ENCODE results near the gene AMOTL2.
A peak's percentile ranks its signal among the peaks of the same experiment; 100 is the strongest.

The AMOTL2 gene

GRCh38 chr3:134353831-134354611 lies 20.2 kb downstream of the AMOTL2 start:
- Histone ChIP-seq H3K4me3 (ENCODE audit: low read depth in 1 of 2, low read length in 2 of 2) (no peak overlapping the region), H3K27ac (ENCODE audit: low read depth, low read length) (peak overlapping the region; percentile 33), H3K4me1 (ENCODE audit: control insufficient read depth in 1 of 2, insufficient read depth in 2 of 2, low read length in 2 of 2) (peaks cover 62 to 70% of the 10 kb centered on the region in 2 donors), H3K9ac (ENCODE audit: low read depth in 1 of 2, low read length in 2 of 2) (no peak overlapping the region), H3K9me3 (ENCODE audit: control insufficient read depth in 1 of 2, low read length in 2 of 2) (no peaks in the 10 kb centered on the region), H3K27me3 (ENCODE audit: control insufficient read depth in 1 of 2, insufficient read depth in 2 of 2, low read length in 2 of 2) (no peaks in the 10 kb centered on the region), H3K36me3 (ENCODE audit: control insufficient read depth in 1 of 2, insufficient read depth in 2 of 2, low read length in 2 of 2) (peaks cover 0 to 33% of the 10 kb centered on the region in 2 donors)

DNA sequence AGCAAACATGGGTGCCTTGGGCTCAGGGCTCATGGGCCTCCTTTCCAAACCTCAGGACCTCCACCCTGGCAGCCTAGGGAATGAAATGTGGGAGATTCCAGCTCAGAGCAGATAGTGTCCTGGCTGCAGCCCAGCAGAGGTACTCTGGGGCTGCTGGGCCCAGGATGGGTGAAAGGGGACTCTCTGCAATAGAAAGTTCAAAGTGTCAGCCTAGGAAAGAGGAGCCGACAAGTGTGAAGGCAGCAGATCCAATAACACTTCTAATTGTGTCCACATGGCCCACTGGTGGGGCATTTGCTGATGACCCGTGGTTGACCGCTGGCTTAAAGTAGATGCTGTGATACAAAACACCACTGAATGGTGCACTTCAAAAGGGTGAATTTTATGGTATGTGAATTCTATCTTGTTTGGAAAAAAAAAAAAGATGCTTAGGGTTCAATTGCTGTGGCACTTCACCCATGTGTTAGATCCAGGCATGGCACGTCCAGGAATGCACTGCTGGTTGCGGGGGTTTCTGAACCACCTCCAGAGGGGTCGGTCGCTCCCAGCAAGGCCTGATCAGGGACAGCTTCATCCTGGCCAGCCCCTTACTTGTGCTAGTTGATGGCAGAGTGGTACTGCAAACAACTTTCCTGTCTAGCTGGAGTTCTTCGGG lies 20.9 kb downstream of the AMOTL2 start:
- H3K4me3 ChIP-seq (ENCODE audit: low read depth in 1 of 2, low read length in 2 of 2), result no peak overlapping the region
- no peaks in the 10 kb centered on the region for H3K27me3 ChIP-seq (ENCODE audit: control insufficient read depth in 1 of 2, insufficient read depth in 2 of 2, low read length in 2 of 2)
- H3K36me3 ChIP-seq (ENCODE audit: control insufficient read depth in 1 of 2, insufficient read depth in 2 of 2, low read length in 2 of 2), result peaks cover 0 to 26% of the 10 kb centered on the region in 2 donors
- H3K4me1 ChIP-seq (ENCODE audit: control insufficient read depth in 1 of 2, insufficient read depth in 2 of 2, low read length in 2 of 2), result peaks cover 66 to 70% of the 10 kb centered on the region in 2 donors
- H3K9ac ChIP-seq (ENCODE audit: low read depth in 1 of 2, low read length in 2 of 2), result no peak overlapping the region
- peak overlapping the region; percentile 32 for H3K27ac ChIP-seq (ENCODE audit: low read depth, low read length)
- H3K9me3 ChIP-seq (ENCODE audit: control insufficient read depth in 1 of 2, low read length in 2 of 2), result no peaks in the 10 kb centered on the region

- Histone ChIP-seq H3K4me1 (ENCODE audit: control insufficient read depth in 1 of 2, insufficient read depth in 2 of 2, low read length in 2 of 2) (peaks cover 67 to 68% of the 10 kb centered on the region in 2 donors), H3K9ac (ENCODE audit: low read depth in 1 of 2, low read length in 2 of 2) (no peak overlapping the region), H3K36me3 (ENCODE audit: control insufficient read depth in 1 of 2, insufficient read depth in 2 of 2, low read length in 2 of 2) (peaks cover 0 to 14% of the 10 kb centered on the region in 2 donors)
These were observed 22.1 kb downstream of the AMOTL2 start for GRCh38 chr3:134352031-134352671.

DNA sequence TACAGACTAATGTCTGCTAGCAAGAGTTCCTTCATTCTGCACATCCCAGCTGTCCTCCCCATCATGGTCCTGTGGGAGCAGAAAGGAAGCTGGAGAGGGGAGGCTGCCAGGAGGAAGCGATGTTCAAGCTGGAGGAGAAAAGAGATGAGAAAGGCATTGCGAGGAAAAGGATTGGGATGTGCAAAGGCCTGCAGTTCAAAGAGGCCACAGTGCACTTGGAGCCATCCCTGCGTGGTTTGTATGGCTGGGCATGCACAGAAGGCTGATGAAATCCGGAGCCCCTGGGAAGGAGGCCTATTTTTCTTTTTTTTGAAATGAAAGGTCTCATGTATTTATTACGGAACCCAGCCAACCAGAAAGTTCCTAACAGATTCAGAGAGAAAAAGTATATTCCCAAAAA lies 22.8 kb downstream of the AMOTL2 start:
- Histone ChIP-seq H3K36me3 (ENCODE audit: control insufficient read depth in 1 of 2, insufficient read depth in 2 of 2, low read length in 2 of 2) (peaks cover 0 to 9% of the 10 kb centered on the region in 2 donors), H3K27me3 (ENCODE audit: control insufficient read depth in 1 of 2, insufficient read depth in 2 of 2, low read length in 2 of 2) (no peaks in the 10 kb centered on the region), H3K4me1 (ENCODE audit: control insufficient read depth in 1 of 2, insufficient read depth in 2 of 2, low read length in 2 of 2) (peaks cover 65% of the 10 kb centered on the region in 2 donors), H3K9ac (ENCODE audit: low read depth in 1 of 2, low read length in 2 of 2) (no peak overlapping the region), H3K4me3 (ENCODE audit: low read depth in 1 of 2, low read length in 2 of 2) (no peak overlapping the region), H3K27ac (ENCODE audit: low read depth, low read length) (no peak overlapping the region), H3K9me3 (ENCODE audit: control insufficient read depth in 1 of 2, low read length in 2 of 2) (peaks cover 2 to 6% of the 10 kb centered on the region in 2 donors)

More at GRCh38 chr3:134352031-134352671, 22.1 kb downstream of the AMOTL2 start:
- no peak overlapping the region for H3K4me3 ChIP-seq (ENCODE audit: low read depth in 1 of 2, low read length in 2 of 2)
- H3K9me3 ChIP-seq (ENCODE audit: control insufficient read depth in 1 of 2, low read length in 2 of 2), result no peaks in the 10 kb centered on the region
- H3K27ac ChIP-seq (ENCODE audit: low read depth, low read length), result no peak overlapping the region
- no peaks in the 10 kb centered on the region for H3K27me3 ChIP-seq (ENCODE audit: control insufficient read depth in 1 of 2, insufficient read depth in 2 of 2, low read length in 2 of 2)

DNA sequence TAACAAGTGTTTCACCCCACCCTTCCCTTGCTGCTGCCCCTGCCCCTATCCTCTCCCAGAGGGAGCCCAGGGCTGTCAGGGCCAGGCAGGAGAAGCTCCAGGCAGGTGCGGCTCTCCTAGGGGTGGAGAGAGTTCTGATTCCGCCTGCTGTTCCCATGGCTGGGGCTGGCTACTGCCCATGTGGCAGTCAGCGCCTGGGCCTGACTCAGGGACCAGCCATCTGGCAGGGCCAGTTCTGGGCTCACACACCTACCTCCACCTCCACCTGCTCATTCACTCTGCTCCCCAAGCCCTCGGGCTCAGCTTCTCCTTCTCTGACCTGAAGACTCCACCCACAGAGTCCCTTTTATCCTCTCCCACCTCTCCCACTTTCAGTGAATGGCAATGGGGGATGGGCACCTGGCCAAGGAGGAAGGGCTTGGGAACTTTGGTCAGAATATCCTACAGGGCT lies 23.4 kb downstream of the AMOTL2 start:
- Histone ChIP-seq H3K9me3 (ENCODE audit: control insufficient read depth in 1 of 2, low read length in 2 of 2) (peaks cover 6 to 11% of the 10 kb centered on the region in 2 donors), H3K27me3 (ENCODE audit: control insufficient read depth in 1 of 2, insufficient read depth in 2 of 2, low read length in 2 of 2) (no peaks in the 10 kb centered on the region), H3K4me1 (ENCODE audit: control insufficient read depth in 1 of 2, insufficient read depth in 2 of 2, low read length in 2 of 2) (peaks cover 65% of the 10 kb centered on the region in 2 donors), H3K9ac (ENCODE audit: low read depth in 1 of 2, low read length in 2 of 2) (peak overlapping the region in 1 of 2 donors; percentile 13), H3K36me3 (ENCODE audit: control insufficient read depth in 1 of 2, insufficient read depth in 2 of 2, low read length in 2 of 2) (peaks cover 0 to 7% of the 10 kb centered on the region in 2 donors), H3K27ac (ENCODE audit: low read depth, low read length) (peak overlapping the region; percentile 16), H3K4me3 (ENCODE audit: low read depth in 1 of 2, low read length in 2 of 2) (no peak overlapping the region)

- H3K9me3 ChIP-seq (ENCODE audit: control insufficient read depth in 1 of 2, low read length in 2 of 2), result peaks cover 6 to 11% of the 10 kb centered on the region in 2 donors
- peaks cover 65% of the 10 kb centered on the region in 2 donors for H3K4me1 ChIP-seq (ENCODE audit: control insufficient read depth in 1 of 2, insufficient read depth in 2 of 2, low read length in 2 of 2)
- peak overlapping the region in 1 of 2 donors; percentile 13 for H3K9ac ChIP-seq (ENCODE audit: low read depth in 1 of 2, low read length in 2 of 2)
- H3K4me3 ChIP-seq (ENCODE audit: low read depth in 1 of 2, low read length in 2 of 2), result no peak overlapping the region
- peaks cover 0 to 3% of the 10 kb centered on the region in 2 donors for H3K36me3 ChIP-seq (ENCODE audit: control insufficient read depth in 1 of 2, insufficient read depth in 2 of 2, low read length in 2 of 2)
- no peak overlapping the region for H3K27ac ChIP-seq (ENCODE audit: low read depth, low read length)
- no peaks in the 10 kb centered on the region for H3K27me3 ChIP-seq (ENCODE audit: control insufficient read depth in 1 of 2, insufficient read depth in 2 of 2, low read length in 2 of 2)
These were observed 24.0 kb downstream of the AMOTL2 start for GRCh38 chr3:134350266-134350665.

DNA sequence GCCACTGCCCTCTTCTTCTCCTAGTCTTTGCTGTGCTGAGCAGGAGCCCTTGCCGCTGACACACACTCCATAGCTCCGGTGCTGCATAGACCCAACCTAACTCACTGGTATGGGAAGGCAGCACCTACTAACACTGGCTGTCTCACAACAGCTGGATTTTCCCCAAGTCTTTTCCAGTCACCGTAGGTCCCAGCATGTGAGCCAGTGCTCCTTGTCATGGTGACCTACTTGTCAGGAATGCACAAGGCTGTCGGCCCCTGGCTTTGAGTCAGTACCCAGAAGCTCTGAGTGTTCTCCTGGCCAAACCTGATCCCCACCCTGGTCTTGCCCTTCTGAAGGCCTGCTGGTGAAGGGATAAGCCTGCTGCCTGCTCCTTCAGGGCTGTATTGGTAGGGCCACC lies 25.7 kb downstream of the AMOTL2 start:
- Histone ChIP-seq H3K36me3 (ENCODE audit: control insufficient read depth in 1 of 2, insufficient read depth in 2 of 2, low read length in 2 of 2) (no peaks in the 10 kb centered on the region), H3K9ac (ENCODE audit: low read depth in 1 of 2, low read length in 2 of 2) (no peak overlapping the region), H3K4me1 (ENCODE audit: control insufficient read depth in 1 of 2, insufficient read depth in 2 of 2, low read length in 2 of 2) (peaks cover 48 to 50% of the 10 kb centered on the region in 2 donors), H3K9me3 (ENCODE audit: control insufficient read depth in 1 of 2, low read length in 2 of 2) (peaks cover 6 to 11% of the 10 kb centered on the region in 2 donors), H3K27ac (ENCODE audit: low read depth, low read length) (no peak overlapping the region), H3K27me3 (ENCODE audit: control insufficient read depth in 1 of 2, insufficient read depth in 2 of 2, low read length in 2 of 2) (no peaks in the 10 kb centered on the region), H3K4me3 (ENCODE audit: low read depth in 1 of 2, low read length in 2 of 2) (no peak overlapping the region)

GRCh38 chr3:134347551-134347950 lies 26.7 kb downstream of the AMOTL2 start:
- Histone ChIP-seq H3K36me3 (ENCODE audit: control insufficient read depth in 1 of 2, insufficient read depth in 2 of 2, low read length in 2 of 2) (no peaks in the 10 kb centered on the region), H3K4me1 (ENCODE audit: control insufficient read depth in 1 of 2, insufficient read depth in 2 of 2, low read length in 2 of 2) (peaks cover 39 to 40% of the 10 kb centered on the region in 2 donors), H3K9ac (ENCODE audit: low read depth in 1 of 2, low read length in 2 of 2) (no peak overlapping the region), H3K27me3 (ENCODE audit: control insufficient read depth in 1 of 2, insufficient read depth in 2 of 2, low read length in 2 of 2) (no peaks in the 10 kb centered on the region), H3K4me3 (ENCODE audit: low read depth in 1 of 2, low read length in 2 of 2) (no peak overlapping the region), H3K27ac (ENCODE audit: low read depth, low read length) (no peak overlapping the region), H3K9me3 (ENCODE audit: control insufficient read depth in 1 of 2, low read length in 2 of 2) (peaks cover 6 to 11% of the 10 kb centered on the region in 2 donors)

- no peak overlapping the region for H3K9ac ChIP-seq (ENCODE audit: low read depth in 1 of 2, low read length in 2 of 2)
- H3K9me3 ChIP-seq (ENCODE audit: control insufficient read depth in 1 of 2, low read length in 2 of 2), result peaks cover 6 to 11% of the 10 kb centered on the region in 2 donors
- H3K4me3 ChIP-seq (ENCODE audit: low read depth in 1 of 2, low read length in 2 of 2), result no peak overlapping the region
- H3K27me3 ChIP-seq (ENCODE audit: control insufficient read depth in 1 of 2, insufficient read depth in 2 of 2, low read length in 2 of 2), result no peaks in the 10 kb centered on the region
- no peaks in the 10 kb centered on the region for H3K36me3 ChIP-seq (ENCODE audit: control insufficient read depth in 1 of 2, insufficient read depth in 2 of 2, low read length in 2 of 2)
- H3K4me1 ChIP-seq (ENCODE audit: control insufficient read depth in 1 of 2, insufficient read depth in 2 of 2, low read length in 2 of 2), result peaks cover 31 to 32% of the 10 kb centered on the region in 2 donors
- no peak overlapping the region for H3K27ac ChIP-seq (ENCODE audit: low read depth, low read length)
These were observed 27.5 kb downstream of the AMOTL2 start for GRCh38 chr3:134346744-134347143.

DNA sequence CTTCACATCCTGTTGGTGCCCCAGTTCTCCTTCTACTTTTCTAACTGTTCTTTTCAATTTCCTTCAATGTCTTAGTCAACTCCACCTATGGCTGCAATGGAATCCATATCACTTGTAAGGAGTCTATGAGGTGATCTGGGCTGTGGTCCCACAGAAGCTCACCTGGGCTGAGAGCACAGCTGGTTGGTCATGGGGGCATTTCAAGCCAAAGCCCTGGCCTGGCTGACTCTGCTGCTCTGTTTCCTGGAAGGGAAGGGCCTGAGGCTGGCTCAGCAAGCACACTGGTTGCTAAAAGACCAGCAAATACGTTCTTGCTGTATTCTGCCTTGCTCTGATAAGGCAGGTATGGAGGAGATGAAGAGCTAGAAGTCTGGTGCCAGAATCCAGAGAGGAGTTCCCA lies 29.0 kb downstream of the AMOTL2 start:
- no peak overlapping the region for H3K27ac ChIP-seq (ENCODE audit: low read depth, low read length)
- H3K4me3 ChIP-seq (ENCODE audit: low read depth in 1 of 2, low read length in 2 of 2), result no peak overlapping the region
- peaks cover 6 to 11% of the 10 kb centered on the region in 2 donors for H3K9me3 ChIP-seq (ENCODE audit: control insufficient read depth in 1 of 2, low read length in 2 of 2)
- H3K27me3 ChIP-seq (ENCODE audit: control insufficient read depth in 1 of 2, insufficient read depth in 2 of 2, low read length in 2 of 2), result no peaks in the 10 kb centered on the region
- H3K36me3 ChIP-seq (ENCODE audit: control insufficient read depth in 1 of 2, insufficient read depth in 2 of 2, low read length in 2 of 2), result no peaks in the 10 kb centered on the region
- H3K9ac ChIP-seq (ENCODE audit: low read depth in 1 of 2, low read length in 2 of 2), result no peak overlapping the region
- H3K4me1 ChIP-seq (ENCODE audit: control insufficient read depth in 1 of 2, insufficient read depth in 2 of 2, low read length in 2 of 2), result peaks cover 17% of the 10 kb centered on the region in 2 donors

Data from duodenal mucosa (tissue), 2 donors.